ENCODE data around the gene ACADSB. TPM values are rescaled to one million over a fixed set of nuclear protein-coding genes. Genes with fewer than 3 reads are reported as not detected.

ACADSB gene
- total and polyA plus RNA-seq, 3 donors from 2014 or later: 17.3 to 19.3 (median 19.1) TPM

GRCh38 chr10:122998934-122999333, 9.9 kb upstream of the ACADSB start:
- Histone ChIP-seq H3K27me3 (no peaks in the 10 kb centered on the region), H3K36me3 (ENCODE audit: low read depth, missing control alignments) (no peaks in the 10 kb centered on the region), H3K4me3 (no peak overlapping the region), H3K4me1 (no peaks in the 10 kb centered on the region), H3K9me3 (no peaks in the 10 kb centered on the region), H3K27ac (no peak overlapping the region)
- TF ChIP-seq POLR2A (IDR thresholded peaks at IDR 0.05) (no peak), CTCF (IDR thresholded peaks at IDR 0.05) (no peak)
- DNase-seq: no peak
- intact Hi-C loops (cut with DNase I; ENCODE audit: low total_unique reads): no loop called here
- 84 to 85% methylated on average over 3 of the region's 3 CpGs for WGBS, 2 donors

GRCh38 chr10:122999347-122999746, 9.5 kb upstream of the ACADSB start:
- no peaks in the 10 kb centered on the region for H3K27me3 ChIP-seq
- TF ChIP-seq CTCF (IDR thresholded peaks at IDR 0.05) (no peak), POLR2A (IDR thresholded peaks at IDR 0.05) (no peak)
- H3K4me1 ChIP-seq: no peaks in the 10 kb centered on the region
- H3K4me3 ChIP-seq: no peak overlapping the region
- DNase-seq: no peak
- no peak overlapping the region for H3K27ac ChIP-seq
- H3K9me3 ChIP-seq: no peaks in the 10 kb centered on the region
- 79 to 85% methylated on average over 3 of the region's 3 CpGs for WGBS, 2 donors
- intact Hi-C loops (cut with DNase I; ENCODE audit: low total_unique reads): no loop called here
- H3K36me3 ChIP-seq (ENCODE audit: low read depth, missing control alignments): no peaks in the 10 kb centered on the region

GRCh38 chr10:123000155-123000554, 8.7 kb upstream of the ACADSB start:
- WGBS, 2 donors: 81 to 83% methylated on average over 3 of the region's 3 CpGs
- intact Hi-C loops (cut with DNase I; ENCODE audit: low total_unique reads): no loop called here
- Histone ChIP-seq H3K4me1 (no peaks in the 10 kb centered on the region), H3K27ac (no peak overlapping the region), H3K36me3 (ENCODE audit: low read depth, missing control alignments) (no peaks in the 10 kb centered on the region), H3K9me3 (no peaks in the 10 kb centered on the region), H3K4me3 (no peak overlapping the region), H3K27me3 (no peaks in the 10 kb centered on the region)
- TF ChIP-seq CTCF (IDR thresholded peaks at IDR 0.05): no peak
- no peak for TF ChIP-seq POLR2A (IDR thresholded peaks at IDR 0.05)
- no peak for DNase-seq

- H3K4me3 ChIP-seq: no peak overlapping the region
- no peak for TF ChIP-seq CTCF (IDR thresholded peaks at IDR 0.05)
- no peak for TF ChIP-seq POLR2A (IDR thresholded peaks at IDR 0.05)
- no peak for DNase-seq
- WGBS, 2 donors: 84 to 88% methylated on average over 2 of the region's 2 CpGs
- H3K9me3 ChIP-seq: no peaks in the 10 kb centered on the region
- no peaks in the 10 kb centered on the region for H3K27me3 ChIP-seq
- no peaks in the 10 kb centered on the region for H3K36me3 ChIP-seq (ENCODE audit: low read depth, missing control alignments)
- intact Hi-C loops (cut with DNase I; ENCODE audit: low total_unique reads): no loop called here
- H3K4me1 ChIP-seq: no peaks in the 10 kb centered on the region
- no peak overlapping the region for H3K27ac ChIP-seq
Observed at GRCh38 chr10:123001370-123001769, 7.4 kb upstream of the ACADSB start.

- WGBS, 2 donors: 54 to 68% methylated on average over 2 of the region's 2 CpGs
- intact Hi-C loops (cut with DNase I; ENCODE audit: low total_unique reads): no loop called here
- H3K36me3 ChIP-seq (ENCODE audit: low read depth, missing control alignments): no peaks in the 10 kb centered on the region
- TF ChIP-seq POLR2A (IDR thresholded peaks at IDR 0.05): no peak
- no peak for TF ChIP-seq CTCF (IDR thresholded peaks at IDR 0.05)
- no peaks in the 10 kb centered on the region for H3K27me3 ChIP-seq
- no peak overlapping the region for H3K27ac ChIP-seq
- DNase-seq: no peak
- H3K9me3 ChIP-seq: no peaks in the 10 kb centered on the region
- H3K4me3 ChIP-seq: no peak overlapping the region
- peaks cover 9% of the 10 kb centered on the region for H3K4me1 ChIP-seq
Observed at GRCh38 chr10:123004298-123004697, 4.5 kb upstream of the ACADSB start.
